ENCODE results near the gene PCSK5.

PCSK5 gene

GRCh38 chr9:76159293-76159926, 268.9 kb downstream of the PCSK5 start:
- Histone ChIP-seq H3K27me3 (ENCODE audit: insufficient read depth, insufficient read length) (no peaks in the 10 kb centered on the region), H3K9me3 (ENCODE audit: insufficient read depth, low read length) (no peaks in the 10 kb centered on the region), H3K9ac (ENCODE audit: insufficient read length, low read depth) (no peak overlapping the region), H3K4me1 (ENCODE audit: insufficient read depth, insufficient read length) (peaks cover 8% of the 10 kb centered on the region), H3K36me3 (ENCODE audit: insufficient read depth, insufficient read length, low read length) (peaks cover 17% of the 10 kb centered on the region), H3K4me3 (ENCODE audit: insufficient read length, low read depth) (no peak overlapping the region)
- DNase-seq (ENCODE audit: low read depth, low spot score): no peak
- TF ChIP-seq YY1 (IDR thresholded peaks at IDR 0.05; ENCODE audit: insufficient read depth, insufficient read length) (no peak), ZNF274 (IDR thresholded peaks at IDR 0.05; ENCODE audit: low read depth, low read length) (no peak), SUZ12 (IDR thresholded peaks at IDR 0.05; ENCODE audit: extremely low read depth, insufficient read depth, insufficient read length) (no peak)

DNA sequence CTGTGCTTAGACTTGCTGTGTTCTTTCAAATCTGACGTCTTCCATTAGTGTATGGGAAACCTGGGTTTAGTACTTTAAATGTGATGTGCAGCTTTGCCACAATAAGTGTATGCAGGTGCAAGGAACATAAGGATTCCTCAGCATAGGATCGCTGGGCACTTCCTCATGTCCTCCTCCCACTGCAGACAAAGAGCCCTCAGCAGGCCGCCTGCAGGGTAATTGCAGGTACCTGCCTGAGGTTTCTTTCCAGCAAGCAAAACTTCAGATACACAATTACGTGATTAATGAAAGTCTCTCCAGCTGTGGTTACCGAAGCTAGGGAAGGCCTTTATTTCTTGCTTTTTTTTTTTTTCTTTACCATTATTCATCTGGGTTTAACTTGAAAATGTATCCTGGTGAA, 270.6 kb downstream of the PCSK5 start:
- H3K4me1 ChIP-seq (ENCODE audit: insufficient read depth, insufficient read length): peaks cover 8% of the 10 kb centered on the region
- H3K36me3 ChIP-seq (ENCODE audit: insufficient read depth, insufficient read length, low read length): peaks cover 19% of the 10 kb centered on the region
- DNase-seq (ENCODE audit: low read depth, low spot score): no peak
- no peaks in the 10 kb centered on the region for H3K9me3 ChIP-seq (ENCODE audit: insufficient read depth, low read length)
- no peak overlapping the region for H3K4me3 ChIP-seq (ENCODE audit: insufficient read length, low read depth)
- no peak for TF ChIP-seq ZNF274 (IDR thresholded peaks at IDR 0.05; ENCODE audit: low read depth, low read length)
- TF ChIP-seq SUZ12 (IDR thresholded peaks at IDR 0.05; ENCODE audit: extremely low read depth, insufficient read depth, insufficient read length): no peak
- no peak for TF ChIP-seq YY1 (IDR thresholded peaks at IDR 0.05; ENCODE audit: insufficient read depth, insufficient read length)
- H3K27me3 ChIP-seq (ENCODE audit: insufficient read depth, insufficient read length): no peaks in the 10 kb centered on the region
- no peak overlapping the region for H3K9ac ChIP-seq (ENCODE audit: insufficient read length, low read depth)

DNA sequence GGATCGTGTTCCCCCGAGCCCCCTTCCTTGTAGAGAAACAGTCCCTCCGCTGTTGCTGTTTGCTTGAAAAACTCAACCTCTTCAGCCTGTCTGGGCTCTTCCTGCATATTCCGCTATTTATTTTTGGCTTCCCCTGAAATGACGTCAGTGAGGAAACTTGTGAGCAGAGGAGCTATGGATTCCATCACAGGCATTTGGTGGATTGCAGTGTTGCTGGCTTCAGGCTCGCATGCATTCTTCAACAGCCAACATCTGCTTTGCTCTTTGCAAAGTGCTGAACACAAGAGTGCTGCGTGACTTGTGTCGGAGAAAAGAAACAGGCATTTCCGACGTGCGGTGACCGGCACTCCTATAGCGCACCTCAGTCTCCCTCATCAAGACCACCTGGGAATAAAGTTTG, 271.1 kb downstream of the PCSK5 start:
- H3K9ac ChIP-seq (ENCODE audit: insufficient read length, low read depth): no peak overlapping the region
- TF ChIP-seq YY1 (IDR thresholded peaks at IDR 0.05; ENCODE audit: insufficient read depth, insufficient read length): no peak
- no peak for TF ChIP-seq ZNF274 (IDR thresholded peaks at IDR 0.05; ENCODE audit: low read depth, low read length)
- no peak for TF ChIP-seq SUZ12 (IDR thresholded peaks at IDR 0.05; ENCODE audit: extremely low read depth, insufficient read depth, insufficient read length)
- H3K9me3 ChIP-seq (ENCODE audit: insufficient read depth, low read length): no peaks in the 10 kb centered on the region
- no peak overlapping the region for H3K4me3 ChIP-seq (ENCODE audit: insufficient read length, low read depth)
- no peaks in the 10 kb centered on the region for H3K27me3 ChIP-seq (ENCODE audit: insufficient read depth, insufficient read length)
- DNase-seq (ENCODE audit: low read depth, low spot score): no peak
- H3K4me1 ChIP-seq (ENCODE audit: insufficient read depth, insufficient read length): peaks cover 8% of the 10 kb centered on the region
- peaks cover 19% of the 10 kb centered on the region for H3K36me3 ChIP-seq (ENCODE audit: insufficient read depth, insufficient read length, low read length)

- no peak overlapping the region for H3K4me3 ChIP-seq (ENCODE audit: insufficient read length, low read depth)
- no peaks in the 10 kb centered on the region for H3K27me3 ChIP-seq (ENCODE audit: insufficient read depth, insufficient read length)
- TF ChIP-seq YY1 (IDR thresholded peaks at IDR 0.05; ENCODE audit: insufficient read depth, insufficient read length) (no peak), ZNF274 (IDR thresholded peaks at IDR 0.05; ENCODE audit: low read depth, low read length) (no peak), SUZ12 (IDR thresholded peaks at IDR 0.05; ENCODE audit: extremely low read depth, insufficient read depth, insufficient read length) (no peak)
- peaks cover 8% of the 10 kb centered on the region for H3K4me1 ChIP-seq (ENCODE audit: insufficient read depth, insufficient read length)
- H3K36me3 ChIP-seq (ENCODE audit: insufficient read depth, insufficient read length, low read length): peaks cover 18% of the 10 kb centered on the region
- H3K9ac ChIP-seq (ENCODE audit: insufficient read length, low read depth): no peak overlapping the region
- no peak for DNase-seq (ENCODE audit: low read depth, low spot score)
- H3K9me3 ChIP-seq (ENCODE audit: insufficient read depth, low read length): no peaks in the 10 kb centered on the region
Observed at GRCh38 chr9:76162086-76162730, 271.7 kb downstream of the PCSK5 start.

- Histone ChIP-seq H3K9me3 (ENCODE audit: insufficient read depth, low read length) (no peaks in the 10 kb centered on the region), H3K27me3 (ENCODE audit: insufficient read depth, insufficient read length) (no peaks in the 10 kb centered on the region), H3K36me3 (ENCODE audit: insufficient read depth, insufficient read length, low read length) (peaks cover 16% of the 10 kb centered on the region), H3K4me1 (ENCODE audit: insufficient read depth, insufficient read length) (peaks cover 8% of the 10 kb centered on the region), H3K9ac (ENCODE audit: insufficient read length, low read depth) (no peak overlapping the region), H3K4me3 (ENCODE audit: insufficient read length, low read depth) (no peak overlapping the region)
- DNase-seq (ENCODE audit: low read depth, low spot score): no peak
- TF ChIP-seq SUZ12 (IDR thresholded peaks at IDR 0.05; ENCODE audit: extremely low read depth, insufficient read depth, insufficient read length): no peak
- TF ChIP-seq YY1 (IDR thresholded peaks at IDR 0.05; ENCODE audit: insufficient read depth, insufficient read length): no peak
- TF ChIP-seq ZNF274 (IDR thresholded peaks at IDR 0.05; ENCODE audit: low read depth, low read length): no peak
Observed at GRCh38 chr9:76162751-76163500, 272.5 kb downstream of the PCSK5 start.

- Histone ChIP-seq H3K4me1 (ENCODE audit: insufficient read depth, insufficient read length) (peaks cover 6% of the 10 kb centered on the region), H3K9me3 (ENCODE audit: insufficient read depth, low read length) (no peaks in the 10 kb centered on the region), H3K4me3 (ENCODE audit: insufficient read length, low read depth) (no peak overlapping the region), H3K27me3 (ENCODE audit: insufficient read depth, insufficient read length) (no peaks in the 10 kb centered on the region), H3K9ac (ENCODE audit: insufficient read length, low read depth) (no peak overlapping the region), H3K36me3 (ENCODE audit: insufficient read depth, insufficient read length, low read length) (peaks cover 15% of the 10 kb centered on the region)
- no peak for TF ChIP-seq ZNF274 (IDR thresholded peaks at IDR 0.05; ENCODE audit: low read depth, low read length)
- no peak for TF ChIP-seq SUZ12 (IDR thresholded peaks at IDR 0.05; ENCODE audit: extremely low read depth, insufficient read depth, insufficient read length)
- no peak for TF ChIP-seq YY1 (IDR thresholded peaks at IDR 0.05; ENCODE audit: insufficient read depth, insufficient read length)
- no peak for DNase-seq (ENCODE audit: low read depth, low spot score)
Observed at GRCh38 chr9:76166526-76166925, 276.1 kb downstream of the PCSK5 start.

DNA sequence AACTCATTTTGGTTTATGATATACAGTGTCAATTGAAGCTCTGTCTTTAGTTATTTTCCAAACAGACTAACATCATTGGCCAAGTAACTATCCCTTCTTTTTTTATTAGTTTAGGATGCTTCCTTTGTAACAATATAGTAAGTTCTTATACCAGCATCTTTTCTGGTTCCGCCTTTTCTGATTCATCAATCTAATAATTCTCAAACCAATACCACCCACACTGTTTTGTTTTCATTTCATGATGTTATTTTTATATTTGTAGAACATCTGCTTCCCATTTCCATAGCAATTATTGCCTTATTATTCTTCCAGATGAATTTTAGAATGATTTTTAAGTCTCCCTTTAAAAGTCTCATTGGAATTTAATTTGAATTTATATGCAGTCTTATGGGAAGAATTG, 285.7 kb downstream of the PCSK5 start:
- DNase-seq (ENCODE audit: low read depth, low spot score): no peak
- Histone ChIP-seq H3K4me1 (ENCODE audit: insufficient read depth, insufficient read length) (no peaks in the 10 kb centered on the region), H3K9me3 (ENCODE audit: insufficient read depth, low read length) (no peaks in the 10 kb centered on the region), H3K27me3 (ENCODE audit: insufficient read depth, insufficient read length) (no peaks in the 10 kb centered on the region), H3K9ac (ENCODE audit: insufficient read length, low read depth) (no peak overlapping the region), H3K4me3 (ENCODE audit: insufficient read length, low read depth) (no peak overlapping the region), H3K36me3 (ENCODE audit: insufficient read depth, insufficient read length, low read length) (peaks cover 8% of the 10 kb centered on the region)
- no peak for TF ChIP-seq YY1 (IDR thresholded peaks at IDR 0.05; ENCODE audit: insufficient read depth, insufficient read length)
- no peak for TF ChIP-seq SUZ12 (IDR thresholded peaks at IDR 0.05; ENCODE audit: extremely low read depth, insufficient read depth, insufficient read length)
- TF ChIP-seq ZNF274 (IDR thresholded peaks at IDR 0.05; ENCODE audit: low read depth, low read length): no peak
